Prostate gland (tissue), 2 donors: ENCODE results near the gene C17orf113. TPM values are rescaled to one million over a fixed set of nuclear protein-coding genes. Genes with fewer than 3 reads are reported as not detected.

Source experiments
- DNase-seq: peaks from one replicate; pipeline ENCODE4 v3.0.0-alpha.2; 2019; ENCODE audit warnings: low spot score
- H3K27ac ChIP-seq, 2 donors: fragments of 200-600 bp; sonication (generic); 2 replicates each; pipeline ENCODE4 v1.5.1; 2017 to 2019
- H3K27me3 ChIP-seq: fragments of 200-600 bp; sonication (generic); replicated peaks from 2 replicates; pipeline ENCODE4 v1.5.1; 2019; ENCODE audit not compliant: insufficient read depth
- H3K36me3 ChIP-seq, 2 donors: fragments of 200-600 bp; sonication (generic); 1 replicate in 1 of 2; 2 replicates in 1 of 2; pipeline versions ENCODE4 v1.5.1 to v1.8.1; 2017 to 2019
- H3K4me1 ChIP-seq: fragments of 200-600 bp; sonication (generic); replicated peaks from 2 replicates; pipeline ENCODE4 v1.5.1; 2019
- H3K4me3 ChIP-seq, 2 donors: fragments of 200-600 bp; sonication (generic); 2 replicates each; pipeline ENCODE4 v1.5.1; 2017 to 2019
- H3K9me3 ChIP-seq: fragments of 200-600 bp; sonication (generic); 2 replicates; pipeline ENCODE4 v1.5.1; 2017
- POLR2A ChIP-seq: fragments of 450-650 bp; IDR thresholded peaks from one replicate; pipeline ENCODE4 v1.6.1; 2016; ENCODE audit warnings: antibody characterized with exemption, mild to moderate bottlenecking
- POLR2AphosphoS5 ChIP-seq: sonication (generic); formaldehyde crosslinking; IDR thresholded peaks from one replicate; pipeline ENCODE4 v1.6.1; 2017; ENCODE audit warnings: antibody characterized with exemption
- WGBS: methylation state at CpG from one replicate; pipeline ENCODE4 v1.1.5; 2018; 5-methylcytosine and 5-hydroxymethylcytosine counted together
- intact Hi-C: fragments of 100-400 bp; cut with DNase I; formaldehyde crosslinking; loops from one replicate; pipeline ENCODE4 v1.14.2; 2022
- total RNA-seq, 2 donors: library from RNA; depleted of rRNA; stranded (reverse); fragments of >200 nt; gene quantifications; one replicate each; pipeline ENCODE4 v1.1.0, GENCODE V29; 2016
- TF ChIP-seq, protein P1 (sequence below), 4 experiments: fragments of 200-600 bp in 2 of 4; fragments of 450-650 bp in 2 of 4; sonication (generic) in 2 of 4; IDR thresholded peaks; 1 replicate in 3 of 4; 2 replicates in 1 of 4; pipeline ENCODE4 v1.5.1; 2016 to 2019; ENCODE audit warnings: antibody characterized with exemption in 4 of 4, mild to moderate bottlenecking in 2 of 4, moderate library complexity in 2 of 4

Gene C17orf113
- total RNA-seq, 2 donors from 2014 or later: 4.2 to 4.8 TPM

DNA sequence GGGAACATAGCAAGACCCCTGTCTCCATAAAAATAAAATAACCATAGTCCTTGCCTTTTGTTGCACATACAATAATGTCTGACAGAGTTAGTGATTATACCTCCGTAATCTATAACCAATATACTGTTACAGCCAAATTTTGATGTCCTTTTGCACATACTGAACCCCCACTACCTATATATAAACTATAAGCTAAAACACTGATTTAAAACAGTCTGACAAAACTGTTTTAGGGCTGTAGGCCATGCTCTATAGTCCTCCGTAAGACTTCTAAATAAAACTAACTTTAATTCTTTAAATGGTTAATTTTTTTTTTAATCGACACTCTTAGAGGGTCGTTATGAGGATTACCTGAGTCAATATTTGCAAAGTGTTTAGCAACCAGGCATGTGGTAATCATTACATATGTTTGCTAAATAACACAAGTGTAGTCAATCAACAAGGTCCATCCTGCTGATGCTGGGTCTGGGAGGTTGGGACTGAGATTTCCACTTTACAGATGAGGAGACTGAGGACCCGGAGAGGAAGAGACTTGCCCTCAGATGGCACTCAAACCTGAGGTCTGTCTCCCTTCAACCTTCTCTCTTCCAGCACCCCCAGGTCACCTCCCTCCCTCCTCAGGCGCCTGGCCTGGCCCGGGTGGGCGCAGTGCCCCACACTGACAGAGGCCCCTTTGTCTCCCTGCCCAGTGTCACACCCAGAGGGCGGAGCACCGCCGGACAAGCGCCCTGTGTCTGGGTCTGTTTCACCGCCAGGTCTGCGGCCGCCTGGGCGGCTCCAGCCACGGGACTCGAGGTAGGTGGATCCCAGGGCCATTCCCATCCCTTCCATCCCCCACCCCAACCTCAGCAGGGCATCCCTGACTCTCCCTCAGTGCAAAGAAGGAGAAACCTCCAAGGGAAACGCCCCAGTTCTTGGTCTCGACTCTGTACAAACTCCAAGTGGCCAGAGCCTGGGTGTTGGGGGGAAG, 37.6 kb upstream of the C17orf113 start:
- no peaks in the 10 kb centered on the region for H3K4me1 ChIP-seq
- no peak overlapping the region for H3K4me3 ChIP-seq
- no peaks in the 10 kb centered on the region for H3K36me3 ChIP-seq
- WGBS: 66% methylated on average over 11 of the region's 20 CpGs
- no peaks in the 10 kb centered on the region for H3K9me3 ChIP-seq
- DNase-seq: no peak
- no peak for TF ChIP-seq POLR2A
- no peak for TF ChIP-seq POLR2AphosphoS5
- TF ChIP-seq, protein P1, sequence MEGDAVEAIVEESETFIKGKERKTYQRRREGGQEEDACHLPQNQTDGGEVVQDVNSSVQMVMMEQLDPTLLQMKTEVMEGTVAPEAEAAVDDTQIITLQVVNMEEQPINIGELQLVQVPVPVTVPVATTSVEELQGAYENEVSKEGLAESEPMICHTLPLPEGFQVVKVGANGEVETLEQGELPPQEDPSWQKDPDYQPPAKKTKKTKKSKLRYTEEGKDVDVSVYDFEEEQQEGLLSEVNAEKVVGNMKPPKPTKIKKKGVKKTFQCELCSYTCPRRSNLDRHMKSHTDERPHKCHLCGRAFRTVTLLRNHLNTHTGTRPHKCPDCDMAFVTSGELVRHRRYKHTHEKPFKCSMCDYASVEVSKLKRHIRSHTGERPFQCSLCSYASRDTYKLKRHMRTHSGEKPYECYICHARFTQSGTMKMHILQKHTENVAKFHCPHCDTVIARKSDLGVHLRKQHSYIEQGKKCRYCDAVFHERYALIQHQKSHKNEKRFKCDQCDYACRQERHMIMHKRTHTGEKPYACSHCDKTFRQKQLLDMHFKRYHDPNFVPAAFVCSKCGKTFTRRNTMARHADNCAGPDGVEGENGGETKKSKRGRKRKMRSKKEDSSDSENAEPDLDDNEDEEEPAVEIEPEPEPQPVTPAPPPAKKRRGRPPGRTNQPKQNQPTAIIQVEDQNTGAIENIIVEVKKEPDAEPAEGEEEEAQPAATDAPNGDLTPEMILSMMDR (IDR thresholded peaks at IDR 0.05): no peak
- no peak overlapping the region for H3K27ac ChIP-seq
- H3K27me3 ChIP-seq: peaks cover 2% of the 10 kb centered on the region
- intact Hi-C loops: no loop called here

DNA sequence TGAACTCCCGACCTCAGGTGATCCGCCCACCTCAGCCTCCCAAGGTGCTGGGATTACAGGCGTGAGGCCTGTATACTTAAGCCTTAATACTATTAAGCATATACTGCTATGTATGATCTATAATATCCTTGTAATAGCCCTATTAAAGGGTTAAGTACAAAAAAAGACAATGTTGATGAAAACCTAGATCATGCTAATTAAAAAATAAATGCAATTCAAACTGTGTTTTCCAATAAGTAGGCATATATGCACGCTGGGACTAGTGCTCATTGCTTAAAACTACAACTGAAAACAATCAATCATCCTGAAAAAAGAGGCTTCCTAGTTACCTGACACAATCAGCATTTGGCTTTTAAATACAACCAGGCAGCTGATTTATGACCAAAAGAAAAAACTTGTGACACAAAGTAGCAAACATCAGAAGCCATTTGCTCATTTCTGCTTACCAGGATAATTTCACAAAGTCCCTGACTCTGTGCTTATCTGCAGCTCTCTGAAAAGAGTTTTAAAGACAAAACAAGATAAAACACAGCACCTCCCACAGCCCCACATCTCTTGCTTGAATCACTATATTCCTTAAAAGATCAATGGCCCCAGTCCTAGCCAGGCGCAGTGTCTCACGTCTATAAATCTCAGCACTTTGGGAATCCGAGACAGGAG, 36.8 kb upstream of the C17orf113 start:
- no peaks in the 10 kb centered on the region for H3K9me3 ChIP-seq
- no peak overlapping the region for H3K27ac ChIP-seq
- 76% methylated on average over 7 of the region's 7 CpGs for WGBS
- H3K36me3 ChIP-seq: no peaks in the 10 kb centered on the region
- H3K4me3 ChIP-seq: no peak overlapping the region
- DNase-seq: no peak
- intact Hi-C loops: no loop called here
- H3K27me3 ChIP-seq: peaks cover 2% of the 10 kb centered on the region
- H3K4me1 ChIP-seq: no peaks in the 10 kb centered on the region
- no peak for TF ChIP-seq POLR2AphosphoS5
- TF ChIP-seq, protein P1 (IDR thresholded peaks at IDR 0.05): no peak
- no peak for TF ChIP-seq POLR2A

DNA sequence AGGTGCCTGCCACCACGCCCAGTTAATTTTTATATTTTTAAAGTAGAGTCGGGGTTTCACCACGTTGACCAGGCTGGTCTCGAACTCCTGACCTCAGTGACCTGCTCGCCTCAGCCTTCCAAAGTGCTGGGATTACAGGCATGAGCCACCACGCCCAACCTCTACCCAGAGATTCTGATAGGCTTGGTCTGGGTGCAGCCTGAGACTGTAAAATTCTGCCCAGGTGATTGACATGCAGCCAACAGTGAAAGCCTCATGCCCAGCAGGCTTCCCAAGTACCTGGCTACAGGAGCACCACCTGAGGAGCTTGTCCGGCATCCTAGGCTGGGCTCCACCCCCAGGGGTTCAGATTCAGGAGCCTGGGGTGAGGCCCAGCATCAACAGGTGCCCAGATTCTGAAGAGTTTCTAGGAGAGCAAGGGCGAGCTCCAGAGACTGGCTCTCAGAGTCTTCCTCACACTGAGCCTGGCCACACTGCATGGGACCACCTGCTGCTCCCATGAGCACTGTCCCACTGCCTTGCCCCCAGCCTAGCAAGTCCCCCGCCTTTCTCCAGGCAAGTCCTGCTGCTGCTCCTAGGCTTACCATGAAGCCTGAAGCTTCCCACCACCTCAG, 31.2 kb upstream of the C17orf113 start:
- no peaks in the 10 kb centered on the region for H3K9me3 ChIP-seq
- H3K36me3 ChIP-seq: no peaks in the 10 kb centered on the region
- H3K27ac ChIP-seq: no peak overlapping the region
- TF ChIP-seq POLR2A (no peak), POLR2AphosphoS5 (no peak)
- TF ChIP-seq, protein P1 (IDR thresholded peaks at IDR 0.05): no peak
- no peaks in the 10 kb centered on the region for H3K4me1 ChIP-seq
- H3K27me3 ChIP-seq: no peaks in the 10 kb centered on the region
- WGBS: 88% methylated on average over 9 of the region's 9 CpGs
- no peak overlapping the region for H3K4me3 ChIP-seq
- intact Hi-C loops: no loop called here
- no peak for DNase-seq

DNA sequence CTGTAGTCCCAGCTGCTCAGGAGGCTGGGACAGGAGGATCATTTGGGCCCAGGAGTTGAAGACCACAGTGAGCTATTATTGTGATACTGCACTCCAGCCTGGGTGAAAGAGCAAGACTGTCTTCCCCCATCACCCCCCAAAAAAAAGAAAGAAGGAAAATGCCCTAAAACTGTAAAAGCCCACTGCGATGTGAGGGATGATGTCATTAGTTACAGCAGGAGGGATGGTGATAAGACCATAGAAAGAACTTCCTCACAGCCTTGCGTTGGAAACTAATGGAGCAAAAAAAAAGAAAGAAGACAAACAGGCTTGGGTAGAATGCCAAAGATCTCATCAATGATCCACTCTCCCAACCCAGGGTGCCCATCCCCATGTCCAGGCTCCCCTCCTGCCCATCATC, 29.1 kb upstream of the C17orf113 start:
- DNase-seq: no peak
- intact Hi-C loops: no loop called here
- no peaks in the 10 kb centered on the region for H3K4me1 ChIP-seq
- TF ChIP-seq, protein P1 (IDR thresholded peaks at IDR 0.05): no peak
- TF ChIP-seq POLR2AphosphoS5 (no peak), POLR2A (no peak)
- 85% methylated on average over 2 of the region's 2 CpGs for WGBS
- no peaks in the 10 kb centered on the region for H3K9me3 ChIP-seq
- no peaks in the 10 kb centered on the region for H3K36me3 ChIP-seq
- no peak overlapping the region for H3K4me3 ChIP-seq
- H3K27me3 ChIP-seq: no peaks in the 10 kb centered on the region
- no peak overlapping the region for H3K27ac ChIP-seq
